ENCODE data around the gene NTNG2.

DNA sequence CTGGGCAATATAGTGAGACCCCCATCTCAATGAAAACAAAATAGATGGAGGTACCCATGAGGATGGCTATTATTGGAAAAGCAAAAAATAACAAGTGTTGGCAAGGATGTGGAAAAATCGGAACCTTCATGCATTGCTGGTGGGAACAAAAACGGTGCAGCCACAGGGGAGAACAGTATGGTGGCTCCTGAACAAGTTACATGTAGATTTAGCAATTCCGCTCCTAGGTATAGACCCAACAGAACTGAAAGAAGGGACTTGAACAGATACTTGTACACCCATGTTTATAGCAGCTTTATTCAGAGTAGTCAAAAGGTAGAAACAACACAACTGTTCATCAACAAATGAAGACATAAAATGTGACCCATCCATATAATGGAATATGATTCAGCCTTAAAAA is 43.0 kb downstream of the NTNG2 start:
- TF ChIP-seq EZH2 (IDR thresholded peaks at IDR 0.05) (no peak), POLR2AphosphoS5 (IDR thresholded peaks at IDR 0.05; ENCODE audit: borderline replicate concordance, low read depth, low read length) (no peak)

All from SK-N-MC (cell line).